Transverse colon (tissue), 3 donors: Measurements from ENCODE around the gene MST1R.

Experiments used
- CTCF ChIP-seq, 5 experiments: fragments of 200-600 bp in 3 of 5; fragments of 450-650 bp in 2 of 5; sonication (generic) in 3 of 5; IDR thresholded peaks; 1 replicate in 2 of 5; 2 replicates in 3 of 5; pipeline ENCODE4 v1.5.1; 2016 to 2017; ENCODE audit warnings: antibody characterized with exemption in 5 of 5, inconsistent platforms in 3 of 5, mild to moderate bottlenecking in 2 of 5, moderate library complexity in 1 of 5
- EP300 ChIP-seq: sonication (generic); formaldehyde crosslinking; IDR thresholded peaks from one replicate; pipeline ENCODE4 v1.6.1; 2017; ENCODE audit warnings: antibody characterized with exemption, low read depth

DNA sequence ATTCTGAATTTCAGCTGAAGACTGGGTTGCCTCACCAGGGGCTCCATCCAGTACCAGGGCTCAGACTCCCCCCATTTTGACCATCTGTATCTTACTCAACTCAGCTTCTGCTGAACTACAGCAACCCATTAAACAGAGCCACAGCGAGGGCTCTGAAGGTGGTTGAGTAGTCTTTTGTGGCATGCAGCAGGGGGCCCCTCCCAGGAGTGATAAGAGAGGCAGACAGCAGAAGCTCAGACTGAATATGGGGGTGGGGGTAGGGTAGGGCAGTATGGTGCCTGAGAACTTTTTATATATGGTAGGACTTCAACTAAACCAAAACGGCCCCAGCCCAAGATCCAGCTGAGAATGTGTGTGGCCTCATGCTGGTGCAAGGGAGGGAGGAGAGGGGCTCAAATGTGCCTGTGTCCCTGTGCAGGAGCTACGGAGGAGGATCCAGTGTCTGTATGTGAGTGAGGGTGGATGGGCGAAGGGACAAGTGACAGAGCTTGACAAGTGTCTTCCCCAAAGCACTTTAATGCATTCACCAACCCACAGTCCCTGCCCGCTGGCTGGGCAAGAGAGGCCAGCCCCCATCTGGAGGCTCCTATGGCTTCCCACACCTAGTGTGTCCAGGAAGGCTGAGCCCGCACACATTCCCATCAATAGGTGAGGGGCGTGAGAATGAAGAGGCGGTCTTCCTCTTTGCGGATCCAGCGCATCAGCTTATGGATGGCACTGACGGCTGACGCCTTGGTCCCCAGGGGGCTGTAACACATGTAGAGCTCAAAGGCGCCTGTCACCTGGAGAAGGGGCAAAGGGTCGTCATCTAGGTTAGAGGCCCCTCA lies 4.9 kb upstream of the MST1R start:
- no peak for TF ChIP-seq CTCF (IDR thresholded peaks at IDR 0.05)
- TF ChIP-seq EP300 = no peak
